Activated CD8-positive, alpha-beta memory T cell treated with anti-CD3 and anti-CD28 coated beads for 36 hours (primary cell): ENCODE measurements around the gene MUC4. TPM values are rescaled to one million over a fixed set of nuclear protein-coding genes. Genes with fewer than 3 reads are reported as not detected.
"Not testable (repeated sequence)": the region's sequence is repeated elsewhere in the genome, so short reads cannot be mapped to it uniquely, and the experiment has no call there.

Experiments
- CTCF ChIA-PET: fragments of 350-600 bp; sonication (Branson Sonifier 250); formaldehyde crosslinking; loops from one replicate; lab custom pipeline; 2021; ENCODE audit warnings: antibody characterized with exemption; lab: Charles Lee
- POLR2A ChIA-PET: fragments of 350-600 bp; sonication (Branson Sonifier 250); formaldehyde crosslinking; loops from one replicate; lab custom pipeline; 2021; ENCODE audit warnings: antibody characterized with exemption; lab: Charles Lee
- total RNA-seq, 2 experiments: library from RNA; stranded (reverse); gene quantifications; one replicate each; pipeline ENCODE4 v1.2.3, GENCODE V29; 2021

The MUC4 gene
- total RNA-seq, 2 experiments from 2014 or later = 0.13 to 0.32 TPM

- ChIA-PET CTCF (no interaction called here), POLR2A (no interaction called here)
Observed at GRCh38 chr3:195714380-195715011, 97.2 kb downstream of the MUC4 start.

DNA sequence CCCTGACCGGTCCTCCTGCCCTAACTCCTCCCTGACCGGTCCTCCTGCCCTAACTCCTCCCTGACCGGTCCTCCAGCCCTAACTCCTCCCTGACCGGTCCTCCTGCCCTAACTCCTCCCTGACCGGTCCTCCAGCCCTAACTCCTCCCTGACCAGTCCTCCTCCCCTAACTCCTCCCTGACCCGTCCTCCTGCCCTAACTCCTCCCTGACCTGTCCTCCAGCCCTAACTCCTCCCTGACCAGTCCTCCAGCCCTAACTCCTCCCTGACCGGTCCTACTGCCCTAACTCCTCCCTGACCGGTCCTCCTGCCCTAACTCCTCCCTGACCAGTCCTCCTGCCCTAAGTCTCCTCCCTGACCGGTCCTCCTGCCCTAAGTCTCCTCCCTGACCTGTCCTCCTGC is 98.6 kb downstream of the MUC4 start:
- POLR2A ChIA-PET = not testable (repeated sequence)

GRCh38 chr3:195712535-195712910 is 99.2 kb downstream of the MUC4 start:
- CTCF ChIA-PET = interaction anchor here (0.6 kb wide), 1 partner anchor 528 kb away, joined by 4 read pairs; no protein-coding TSS in a partner anchor
- POLR2A ChIA-PET = not testable (repeated sequence)

More for the DNA sequence above, 98.6 kb downstream of the MUC4 start:
- CTCF ChIA-PET = not testable (repeated sequence)

- ChIA-PET CTCF (interaction anchor here (0.6 kb wide), 1 partner anchor 527 kb away, joined by 4 read pairs; no protein-coding TSS in a partner anchor), POLR2A (interaction anchor here (0.6 kb wide), 1 partner anchor 332 kb away, joined by 3 read pairs; no protein-coding TSS in a partner anchor)
Observed at GRCh38 chr3:195711813-195712534, 99.8 kb downstream of the MUC4 start.

DNA sequence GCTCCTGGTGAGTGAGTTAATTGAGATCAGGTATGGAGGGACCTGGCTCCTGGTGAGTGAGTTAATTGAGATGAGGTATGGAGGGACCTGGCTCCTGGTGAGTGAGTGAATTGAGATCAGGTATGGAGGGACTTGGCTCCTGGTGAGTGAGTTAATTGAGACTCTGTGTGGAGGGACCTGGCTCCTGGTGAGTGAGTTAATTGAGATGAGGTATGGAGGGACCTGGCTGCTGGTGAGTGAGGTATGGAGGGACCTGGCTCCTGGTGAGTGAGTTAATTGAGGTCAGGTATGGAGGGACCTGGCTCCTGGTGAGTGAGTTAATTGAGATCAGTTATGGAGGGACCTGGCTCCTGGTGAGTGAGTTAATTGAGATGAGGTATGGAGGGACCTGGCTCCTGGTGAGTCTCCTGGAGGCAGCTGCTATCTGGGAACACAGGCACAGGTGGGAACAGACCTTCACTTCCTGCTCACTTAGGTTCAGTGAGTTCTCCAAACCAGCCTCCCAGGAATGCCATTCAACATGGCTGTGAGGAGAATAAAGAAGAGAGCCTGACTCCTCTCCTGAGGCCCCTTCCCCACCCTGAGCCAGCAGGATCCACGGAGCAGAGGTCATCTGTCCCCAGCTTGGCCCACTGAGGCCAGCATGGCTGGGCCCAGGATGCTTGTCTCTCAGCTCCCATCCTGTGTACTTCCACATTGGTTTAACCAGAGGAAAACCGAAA is 100.5 kb downstream of the MUC4 start:
- POLR2A ChIA-PET = interaction anchor here (0.6 kb wide), 1 partner anchor 333 kb away, joined by 3 read pairs; no protein-coding TSS in a partner anchor
- CTCF ChIA-PET = not testable (repeated sequence)

GRCh38 chr3:195710126-195710905 is 101.4 kb downstream of the MUC4 start:
- CTCF ChIA-PET, POLR2A ChIA-PET: not testable (repeated sequence)

DNA sequence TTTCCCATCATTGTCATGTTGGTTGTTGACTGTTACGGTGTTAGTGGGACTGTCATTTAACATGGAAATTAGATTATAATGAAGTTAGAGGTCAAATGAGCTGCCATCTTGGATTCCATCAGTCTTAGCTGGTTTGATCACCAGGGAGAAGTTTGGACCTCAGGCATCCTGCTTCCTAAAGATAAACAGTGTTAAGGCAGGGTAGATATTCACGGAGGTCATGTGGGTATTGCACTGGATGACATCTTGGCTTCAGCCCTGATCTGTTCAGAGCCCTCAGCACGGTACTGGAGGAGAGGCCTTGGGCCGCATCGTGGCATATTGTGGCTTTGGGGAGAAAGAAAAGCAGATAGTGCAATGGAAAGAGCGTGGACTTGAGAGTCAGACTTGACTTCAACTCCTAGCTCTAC is 102.0 kb downstream of the MUC4 start:
- CTCF ChIA-PET = no interaction called here
- POLR2A ChIA-PET = no interaction called here

GRCh38 chr3:195708626-195709481 is 102.9 kb downstream of the MUC4 start:
- POLR2A ChIA-PET = no interaction called here

DNA sequence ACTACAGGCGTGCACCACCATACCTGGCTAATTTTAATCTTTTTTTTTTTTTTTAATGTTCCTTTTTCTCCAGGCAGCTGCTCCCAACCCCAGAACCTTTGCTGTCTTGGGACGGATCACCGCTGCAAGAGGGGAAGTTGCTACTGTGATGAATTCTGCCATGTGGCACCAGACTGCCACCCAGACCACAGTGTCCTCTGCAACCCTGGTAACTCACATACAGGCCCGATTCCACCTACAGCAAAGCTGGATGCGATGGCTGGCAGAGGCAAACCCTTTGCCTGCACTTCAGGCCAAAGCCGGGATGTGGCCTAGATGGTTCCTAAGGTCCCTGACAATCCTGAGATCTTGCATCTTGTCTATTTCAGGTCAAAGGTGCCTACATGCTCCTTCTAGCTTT is 103.7 kb downstream of the MUC4 start:
- CTCF ChIA-PET = interaction anchor here (1.7 kb wide), 2 partner anchors 10 to 143 kb away, joined by 5 to 6 read pairs; no protein-coding TSS in a partner anchor
- POLR2A ChIA-PET = no interaction called here

More at GRCh38 chr3:195708626-195709481, 102.9 kb downstream of the MUC4 start:
- CTCF ChIA-PET = interaction anchor here (1.7 kb wide), 2 partner anchors 9 to 142 kb away, joined by 5 to 6 read pairs; no protein-coding TSS in a partner anchor

DNA sequence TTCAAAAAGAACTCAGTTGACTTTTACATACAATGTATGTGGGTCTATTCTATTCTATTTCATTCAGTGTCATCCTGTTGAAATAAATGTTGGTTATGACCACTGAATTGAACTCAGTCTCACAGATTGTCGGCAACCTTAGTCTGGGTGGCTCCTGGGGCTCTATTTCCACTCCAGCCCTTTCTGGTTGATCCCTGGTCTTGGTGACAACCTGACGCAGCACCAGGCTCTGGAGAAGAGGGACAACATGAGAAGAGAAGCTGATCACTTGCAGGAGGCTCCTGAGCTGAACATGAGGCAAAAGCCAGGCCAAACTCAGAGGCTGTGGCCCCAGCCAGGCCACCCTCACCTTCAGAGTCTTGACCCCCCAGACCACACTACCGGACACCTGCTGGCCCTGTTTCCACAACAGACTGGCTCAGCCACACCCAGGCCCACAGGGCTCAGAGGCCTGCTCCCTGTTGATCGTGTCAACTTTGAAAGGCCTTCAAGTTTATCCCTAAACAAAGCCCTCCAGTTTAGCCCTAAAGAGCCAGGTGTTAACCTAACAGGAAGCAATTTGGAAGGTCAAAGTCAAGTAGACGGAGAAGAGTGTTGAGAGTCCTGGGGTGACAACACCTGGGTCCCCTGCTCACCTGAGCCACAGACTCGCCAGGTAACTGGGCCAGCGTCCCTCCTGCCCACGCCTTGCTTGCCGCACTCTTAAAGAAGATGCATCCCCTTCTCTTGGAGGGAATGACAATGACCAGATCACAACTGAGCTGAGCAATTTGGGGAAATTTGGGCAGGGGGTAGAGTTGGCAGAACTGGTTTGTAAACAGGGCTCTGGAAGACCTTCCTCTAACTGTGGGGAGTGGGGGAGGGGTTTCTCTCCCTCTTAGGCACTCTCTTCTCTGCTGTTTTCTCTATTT is 106.4 kb downstream of the MUC4 start:
- ChIA-PET POLR2A (no interaction called here), CTCF (no interaction called here)

- ChIA-PET CTCF (interaction anchor here (1.6 kb wide), 1 partner anchor 23 kb away, joined by 4 read pairs; no protein-coding TSS in a partner anchor), POLR2A (interaction anchor here (0.6 kb wide), 1 partner anchor 11 kb away, joined by 9 read pairs; no protein-coding TSS in a partner anchor)
Observed at GRCh38 chr3:195704433-195704999, 107.2 kb downstream of the MUC4 start.

GRCh38 chr3:195703776-195704175 is 108.0 kb downstream of the MUC4 start:
- POLR2A ChIA-PET = interaction anchor here (0.6 to 0.9 kb wide), 2 partner anchors 11 to 408 kb away, joined by 3 to 9 read pairs; no protein-coding TSS in a partner anchor
- CTCF ChIA-PET = interaction anchor here (1.6 kb wide), 1 partner anchor 24 kb away, joined by 4 read pairs; no protein-coding TSS in a partner anchor

DNA sequence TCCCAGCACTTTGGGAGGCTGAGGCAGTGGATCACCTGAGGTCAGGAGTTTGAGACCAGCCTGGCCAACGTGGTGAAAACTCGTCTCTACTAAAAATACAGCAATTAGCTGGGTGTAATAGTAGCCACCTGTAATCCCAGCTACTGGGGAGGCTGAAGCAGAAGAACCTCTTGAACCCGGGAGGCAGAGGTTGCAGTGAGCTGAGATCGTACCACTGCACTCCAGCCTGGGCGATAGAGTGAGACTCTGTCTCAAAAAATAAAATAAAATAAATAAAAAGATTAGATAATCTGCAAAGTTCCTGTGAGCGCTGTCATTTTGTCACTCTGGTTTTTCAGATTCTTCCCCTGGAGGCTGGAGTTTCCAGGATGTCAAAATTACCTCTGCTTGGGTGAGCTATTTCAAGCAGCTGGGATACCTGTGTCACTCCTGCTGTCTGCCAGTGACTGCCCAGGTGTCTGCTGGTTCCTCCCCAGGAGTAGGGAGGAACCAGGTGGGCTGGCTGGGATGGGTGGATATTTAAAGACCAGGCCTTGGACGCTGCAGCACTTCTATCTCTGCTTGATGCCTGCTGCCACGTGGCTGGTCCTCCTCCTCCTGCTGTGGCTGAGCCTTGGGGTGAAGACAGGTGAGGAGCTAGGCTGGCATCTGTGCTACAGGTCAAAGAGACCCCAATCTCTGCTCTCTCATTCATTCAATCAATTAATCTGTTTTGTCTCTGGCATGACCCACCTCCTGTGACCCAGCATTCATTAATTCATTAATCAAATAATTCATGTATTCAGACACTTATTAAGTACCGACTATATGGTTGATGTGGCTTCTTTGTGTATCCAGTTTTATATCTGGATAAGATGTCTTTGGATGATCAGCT is 110.5 kb downstream of the MUC4 start:
- CTCF ChIA-PET = interaction anchor here (1.6 kb wide), 1 partner anchor 149 kb away, joined by 3 read pairs; no protein-coding TSS in a partner anchor
- POLR2A ChIA-PET = no interaction called here

GRCh38 chr3:195700319-195700718 is 111.4 kb downstream of the MUC4 start:
- POLR2A ChIA-PET = no interaction called here
- CTCF ChIA-PET = no interaction called here

GRCh38 chr3:195699860-195700259 is 111.9 kb downstream of the MUC4 start:
- POLR2A ChIA-PET = no interaction called here
- CTCF ChIA-PET = interaction anchor here (0.8 kb wide), 1 partner anchor 16 kb away, joined by 4 read pairs; no protein-coding TSS in a partner anchor
